K562 (cell line): Measurements from ENCODE around the gene PELI2. TPM values are rescaled to one million over a fixed set of nuclear protein-coding genes. Genes with fewer than 3 reads are reported as not detected.

ENCODE experiments used
- ATAC-seq: fragments of 200-7000 bp; cut with Tn5 transposase; 3 replicates; pipeline ENCODE4 v1.9.1; 2020; ENCODE audit warnings: moderate library complexity
- BruUV-seq: library from RNA; stranded (reverse); fragments of 400-500 nt; replicated peaks from 2 replicates; lab custom pipeline; 2021; lab: Mats Ljungman, UMichigan
- CTCF ChIA-PET: fragments of 300-600 bp; formaldehyde crosslinking; extraction: SDS; loops from one replicate; lab custom pipeline; 2021; ENCODE audit warnings: low intra/inter-chr PET ratio; lab: Yijun Ruan, JAX
- POLR2A ChIA-PET: fragments of 300-600, 350-650 bp; sonication (Branson Sonifier 250); formaldehyde crosslinking; extraction: SDS; loops from one replicate; lab custom pipeline; 2021; ENCODE audit warnings: antibody characterized with exemption, inconsistent platforms; lab: Yijun Ruan, JAX
- DNase-seq, 4 experiments: peaks; one replicate each; pipeline versions ENCODE4 v3.0.0 to v3.0.0-alpha.2; 2011 to 2018; ENCODE audit warnings: low spot score in 3 of 4, mixed read lengths in 3 of 4; ENCODE audit errors: extremely low read depth in 1 of 4
- FAIRE-seq: peaks from 2 replicates; lab custom pipeline; 2011; peaks lifted over from hg19 to GRCh38; lab: Jason Lieb, UNC
- H2AFZ ChIP-seq: 2 replicates; pipeline ENCODE4 v1.6.0; 2011; ENCODE audit warnings: low read depth, low read length, control low read depth, inconsistent platforms
- H3K27ac ChIP-seq: fragments of 200-600 bp; 3 replicates; pipeline ENCODE4 v1.8.0; 2011; ENCODE audit warnings: low read depth, mild to moderate bottlenecking, control low read depth, inconsistent platforms, low read length, moderate library complexity, mixed read lengths; ENCODE audit errors: extremely low read depth
- H3K27me3 ChIP-seq, 2 experiments: fragments of 300-600 bp in 1 of 2; 2 replicates in 1 of 2; 3 replicates in 1 of 2; pipeline versions ENCODE4 v1.6.0 to v1.8.0; 2011; ENCODE audit warnings: inconsistent platforms in 2 of 2, low read length in 2 of 2, mild to moderate bottlenecking in 1 of 2, mixed read lengths in 1 of 2, moderate library complexity in 1 of 2; ENCODE audit not compliant: control insufficient read depth in 2 of 2, insufficient read depth in 2 of 2
- H3K36me3 ChIP-seq: fragments of 300-600 bp; 3 replicates; pipeline ENCODE4 v1.8.0; 2011; ENCODE audit warnings: mild to moderate bottlenecking, low read length, inconsistent platforms; ENCODE audit not compliant: control insufficient read depth, insufficient read depth
- H3K4me1 ChIP-seq, 2 experiments: fragments of 200-600 bp in 1 of 2; replicated peaks in 1 of 2; 2 replicates in 1 of 2; 3 replicates in 1 of 2; pipeline versions ENCODE4 v1.5.1 to v1.8.0; 2011; ENCODE audit warnings: inconsistent platforms in 2 of 2, low read length in 2 of 2, mild to moderate bottlenecking in 1 of 2, mixed read lengths in 1 of 2, moderate library complexity in 1 of 2; ENCODE audit not compliant: control insufficient read depth in 2 of 2, insufficient read depth in 2 of 2
- H3K4me2 ChIP-seq: 2 replicates; pipeline ENCODE4 v1.6.1; 2011; ENCODE audit warnings: low read length, control low read depth, inconsistent platforms, mixed read lengths; ENCODE audit not compliant: insufficient read depth
- H3K4me3 ChIP-seq: fragments of 200-600 bp; sonication (generic), shearing (Covaris generic); 2 replicates; pipeline ENCODE4 v1.5.1; 2016; ENCODE audit warnings: control low read depth, inconsistent platforms
- H3K79me2 ChIP-seq: fragments of 200-600 bp; 3 replicates; pipeline ENCODE4 v1.8.0; 2011; ENCODE audit warnings: low read length, inconsistent platforms; ENCODE audit not compliant: control insufficient read depth, insufficient read depth
- H3K9ac ChIP-seq, 2 experiments: 2 replicates each; pipeline versions ENCODE4 v1.6.0 to v1.6.1; 2011; ENCODE audit warnings: low read depth in 2 of 2, low read length in 2 of 2, control low read depth in 1 of 2, inconsistent platforms in 1 of 2, mild to moderate bottlenecking in 1 of 2, mixed read lengths in 1 of 2; ENCODE audit not compliant: insufficient read depth in 1 of 2
- H3K9me1 ChIP-seq: one replicate; pipeline ENCODE4 v1.6.0; 2011; ENCODE audit warnings: inconsistent platforms, mild to moderate bottlenecking, low read length, moderate library complexity; ENCODE audit not compliant: control insufficient read depth, insufficient read depth
- H3K9me3 ChIP-seq: replicated peaks from 2 replicates; pipeline ENCODE4 v1.5.1; 2011; ENCODE audit warnings: low read depth, low read length, inconsistent platforms; ENCODE audit not compliant: control insufficient read depth, insufficient read depth
- H4K20me1 ChIP-seq: replicated peaks from 2 replicates; pipeline ENCODE4 v1.6.1; 2011; ENCODE audit warnings: low read length, inconsistent platforms, mixed read lengths; ENCODE audit not compliant: control insufficient read depth, insufficient read depth
- CHCHD3 ChIP-seq: fragments of 250-450 bp; sonication (Bioruptor Pico); IDR thresholded peaks from 2 replicates; pipeline ENCODE4 v2.1.2; 2022; ENCODE audit warnings: mild to moderate bottlenecking
- HSF4 ChIP-seq: fragments of 250-450 bp; sonication (Bioruptor Pico); IDR thresholded peaks from 2 replicates; pipeline ENCODE4 v2.1.2; 2022; ENCODE audit warnings: mild to moderate bottlenecking, moderate library complexity, borderline replicate concordance
- KAT8 ChIP-seq: fragments of 450-650 bp; IDR thresholded peaks from 2 replicates; pipeline ENCODE4 v1.6.1; 2016; ENCODE audit warnings: low read depth, mild to moderate bottlenecking
- WGBS: fragments of 100-300 bp; shearing (Covaris generic); methylation state at CpG from one replicate; pipeline ENCODE4 v1.1.6; 2016; ENCODE audit warnings: low coverage, mixed read lengths; ENCODE audit not compliant: insufficient coverage; ENCODE audit errors: missing lambda C conversion rate; 5-methylcytosine and 5-hydroxymethylcytosine counted together
- in situ Hi-C: fragments of 300-500 bp; cut with MboI; formaldehyde crosslinking; loops from 4 replicates; pipeline ENCODE4 v1.15.0; 2018; ENCODE audit warnings: inconsistent platforms, mixed read lengths
- intact Hi-C: fragments of 100-400 bp; cut with micrococcal nuclease; formaldehyde crosslinking; loops from 2 replicates; pipeline ENCODE4 v1.14.2; 2022
- polyA plus RNA-seq, 8 experiments: library from polyadenylated mRNA; depleted of rRNA in 4 of 8; stranded (reverse) in 5 of 8; unstranded in 3 of 8; fragments of >200 nt; fragmentation: Nextera tagmentation in 2 of 8; fragmentation: Illumina TruSeq in 1 of 8; extraction: Ambion mirVana in 2 of 8; extraction: Trizol in 1 of 8; gene quantifications; 2 replicates each; pipeline versions ENCODE4 v1.2.1 to v1.2.3, GENCODE V29; 2011 to 2014; ENCODE audit warnings: inconsistent platforms in 1 of 8, missing spikeins in 1 of 8
- total RNA-seq, 7 experiments: library from RNA; depleted of rRNA in 6 of 7; stranded (reverse); fragments of >200 nt in 6 of 7; fragmentation: Illumina TruSeq in 2 of 7; extraction: Trizol in 2 of 7; gene quantifications; 2 replicates each; pipeline versions ENCODE4 v1.2.1 to v1.2.3, GENCODE V29; 2011 to 2021; ENCODE audit warnings: low replicate concordance in 1 of 7
- TF ChIP-seq, protein P1 (sequence below): fragments of 250-450 bp; sonication (Bioruptor Pico); IDR thresholded peaks from 2 replicates; pipeline ENCODE4 v1.8.0; 2022; ENCODE audit warnings: inconsistent platforms, mild to moderate bottlenecking, moderate library complexity, borderline replicate concordance

Gene PELI2
- total and polyA plus RNA-seq, 9 of the 15 experiments (the other 6 are each of a cell fraction or from before 2014, with no cell fraction given) = 0.20 to 1.5 (median 0.44) TPM

DNA sequence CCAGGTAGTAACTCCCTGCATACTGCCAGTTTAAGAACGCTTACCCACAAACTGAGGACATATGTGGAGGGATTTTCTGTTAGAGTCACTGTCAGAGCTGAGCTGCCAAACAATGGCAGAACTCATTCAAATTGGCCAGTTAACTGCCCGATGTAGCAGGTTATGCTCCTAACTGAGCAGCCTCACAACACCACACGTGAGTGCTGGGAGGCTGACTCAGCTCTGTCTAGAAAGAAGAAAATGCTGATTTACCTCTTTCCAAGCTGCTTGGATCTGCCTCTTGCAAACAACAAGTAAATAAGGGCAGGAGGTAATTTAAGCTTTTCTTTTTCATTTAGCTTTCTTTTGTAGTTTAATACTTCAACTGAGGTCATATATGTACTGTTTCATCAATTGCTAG, 195.6 kb downstream of the PELI2 start:
- Histone ChIP-seq H2AFZ (no peak overlapping the region), H3K4me2 (no peak overlapping the region)
- no peak for DNase-seq
- in situ Hi-C loops = no loop called here
- TF ChIP-seq HSF4 = no peak
- TF ChIP-seq, protein P1, sequence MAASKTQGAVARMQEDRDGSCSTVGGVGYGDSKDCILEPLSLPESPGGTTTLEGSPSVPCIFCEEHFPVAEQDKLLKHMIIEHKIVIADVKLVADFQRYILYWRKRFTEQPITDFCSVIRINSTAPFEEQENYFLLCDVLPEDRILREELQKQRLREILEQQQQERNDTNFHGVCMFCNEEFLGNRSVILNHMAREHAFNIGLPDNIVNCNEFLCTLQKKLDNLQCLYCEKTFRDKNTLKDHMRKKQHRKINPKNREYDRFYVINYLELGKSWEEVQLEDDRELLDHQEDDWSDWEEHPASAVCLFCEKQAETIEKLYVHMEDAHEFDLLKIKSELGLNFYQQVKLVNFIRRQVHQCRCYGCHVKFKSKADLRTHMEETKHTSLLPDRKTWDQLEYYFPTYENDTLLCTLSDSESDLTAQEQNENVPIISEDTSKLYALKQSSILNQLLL (CRISPR knock-in tag) = no peak
- TF ChIP-seq CHCHD3 (CRISPR knock-in tag) = no peak
- TF ChIP-seq KAT8 = no peak
- TF ChIP-seq, all 486 proteins: peak for 0
- no peaks in the 10 kb centered on the region for H3K9me3 ChIP-seq
- H3K27ac ChIP-seq = no peak overlapping the region
- H3K4me3 ChIP-seq = no peak overlapping the region
- WGBS = 3% methylated on average over 3 of the region's 3 CpGs
- ATAC-seq (no peak), FAIRE-seq (no peak)
- no peaks in the 10 kb centered on the region for H3K4me1 ChIP-seq
- H3K27me3 ChIP-seq = peaks cover 0 to 9% of the 10 kb centered on the region in 2 experiments; a peak in 3 of 5 replicates
- no peak overlapping the region for H3K9ac ChIP-seq
- ChIA-PET POLR2A (interaction anchor here (1.5 kb wide), 1 partner anchor 9 kb away, joined by 7 read pairs; no protein-coding TSS in a partner anchor), CTCF (no interaction called here)
- no TSS peak for BruUV-seq
- H3K36me3 ChIP-seq = no peaks in the 10 kb centered on the region
- H3K79me2 ChIP-seq = no peaks in the 10 kb centered on the region
- no peaks in the 10 kb centered on the region for H3K9me1 ChIP-seq
- no peaks in the 10 kb centered on the region for H4K20me1 ChIP-seq
- intact Hi-C loops = no loop called here
